ENCODE measurements around the gene SMYD2.

The SMYD2 gene

GRCh38 chr1:214351551-214352277 is 70.8 kb downstream of the SMYD2 start:
- POLR2A ChIA-PET (ENCODE audit: low non-redundant PET), result no interaction called here
- CTCF ChIA-PET, result no interaction called here
- H3K27ac ChIP-seq, result no peak overlapping the region
- no peak for TF ChIP-seq CTCF (conservative IDR thresholded peaks at IDR 0.05; ENCODE audit: low read depth)
- DNase-seq (ENCODE audit: low spot score), result no peak

DNA sequence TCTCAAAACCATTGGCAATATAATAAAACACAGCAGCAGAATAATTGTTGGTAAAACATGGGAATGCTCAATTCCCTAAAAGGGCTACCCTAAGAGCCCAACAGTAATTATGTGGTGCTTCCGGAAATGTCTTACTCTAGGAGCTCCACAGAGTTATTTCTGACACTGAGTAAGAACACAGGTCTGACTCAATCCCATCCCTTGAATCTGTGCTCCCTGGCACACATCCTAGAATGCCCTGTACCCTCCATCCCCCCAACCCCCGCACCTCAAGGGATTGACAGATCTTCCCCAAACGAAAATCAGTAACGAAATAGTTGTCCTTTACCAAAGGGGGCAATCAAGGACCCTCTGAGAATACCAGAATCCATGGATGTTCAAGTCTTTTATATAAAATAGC is 71.9 kb downstream of the SMYD2 start:
- TF ChIP-seq CTCF (conservative IDR thresholded peaks at IDR 0.05; ENCODE audit: low read depth), result no peak
- ChIA-PET POLR2A (ENCODE audit: low non-redundant PET) (no interaction called here), CTCF (no interaction called here)
- DNase-seq (ENCODE audit: low spot score), result no peak
- H3K27ac ChIP-seq, result no peak overlapping the region

- CTCF ChIA-PET, result interaction anchor here (0.5 to 0.9 kb wide), 3 partner anchors 22 to 162 kb away, joined by 3 to 4 read pairs (median 3); no protein-coding TSS in a partner anchor
- TF ChIP-seq CTCF (conservative IDR thresholded peaks at IDR 0.05; ENCODE audit: low read depth), result no peak
- no peak overlapping the region for H3K27ac ChIP-seq
- no peak for DNase-seq (ENCODE audit: low spot score)
- POLR2A ChIA-PET (ENCODE audit: low non-redundant PET), result no interaction called here
Measured at GRCh38 chr1:214354440-214355148, 73.6 kb downstream of the SMYD2 start.

DNA sequence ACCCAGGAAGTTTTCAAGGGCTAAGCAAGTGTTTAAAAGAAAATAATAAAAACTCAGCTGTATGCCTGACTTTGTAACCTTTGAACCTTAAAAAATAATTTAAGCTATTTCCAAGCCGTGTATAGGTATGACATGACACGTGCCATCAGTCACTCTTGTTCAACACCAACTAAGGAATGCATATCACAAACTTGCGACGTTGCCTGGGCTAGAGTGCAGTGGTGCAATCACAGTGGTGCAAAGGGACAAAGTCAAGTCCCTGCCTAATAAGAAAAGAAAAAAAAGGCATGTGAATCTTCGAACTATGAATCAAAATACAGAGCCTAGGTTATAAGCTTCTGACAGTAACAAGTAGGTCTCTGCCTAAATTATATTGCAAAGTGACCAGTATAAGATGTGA is 79.2 kb downstream of the SMYD2 start:
- CTCF ChIA-PET, result interaction anchor here (0.6 to 0.9 kb wide), 3 partner anchors 11 to 292 kb away, joined by 4 to 6 read pairs (median 4); no protein-coding TSS in a partner anchor
- no peak for DNase-seq (ENCODE audit: low spot score)
- H3K27ac ChIP-seq, result no peak overlapping the region
- no peak for TF ChIP-seq CTCF (conservative IDR thresholded peaks at IDR 0.05; ENCODE audit: low read depth)
- POLR2A ChIA-PET (ENCODE audit: low non-redundant PET), result no interaction called here

DNA sequence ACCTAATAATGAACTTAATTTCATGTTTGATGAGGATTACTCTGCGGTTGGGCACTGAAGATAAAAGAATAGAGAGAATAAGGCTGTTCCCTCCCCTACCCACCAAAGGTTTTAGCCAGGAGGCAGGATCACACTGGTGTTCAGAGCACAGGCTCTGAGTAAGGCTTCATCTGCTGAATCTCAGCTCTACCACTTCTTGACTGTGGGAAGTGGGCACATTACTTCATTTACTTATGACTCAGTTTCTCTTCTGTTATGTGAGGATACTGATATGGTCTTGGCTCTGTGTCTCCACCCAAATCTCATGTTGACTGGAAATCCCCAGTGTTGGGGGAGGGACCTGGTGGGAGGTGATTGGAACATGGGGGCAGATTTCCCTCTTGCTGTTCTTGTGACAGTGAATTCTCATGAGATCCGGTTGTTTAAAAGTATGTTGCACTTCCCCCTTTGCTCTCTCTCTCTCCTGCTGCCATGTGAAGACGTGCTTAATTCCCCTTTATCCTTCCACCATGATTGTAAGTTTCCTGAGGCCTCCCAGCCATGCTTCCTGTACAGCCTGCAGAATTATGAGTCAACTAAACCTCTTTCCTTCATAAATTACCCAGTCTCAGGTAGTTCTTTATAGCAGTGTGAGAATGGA is 79.7 kb downstream of the SMYD2 start:
- ChIA-PET POLR2A (ENCODE audit: low non-redundant PET) (no interaction called here), CTCF (interaction anchor here (0.6 to 0.9 kb wide), 3 partner anchors 10 to 291 kb away, joined by 4 to 6 read pairs (median 4); no protein-coding TSS in a partner anchor)
- no peak for DNase-seq (ENCODE audit: low spot score)
- no peak for TF ChIP-seq CTCF (conservative IDR thresholded peaks at IDR 0.05; ENCODE audit: low read depth)
- H3K27ac ChIP-seq, result no peak overlapping the region

- ChIA-PET POLR2A (ENCODE audit: low non-redundant PET) (no interaction called here), CTCF (interaction anchor here (0.6 kb wide), 1 partner anchor 147 kb away, joined by 4 read pairs; no protein-coding TSS in a partner anchor)
- no peak for TF ChIP-seq CTCF (conservative IDR thresholded peaks at IDR 0.05; ENCODE audit: low read depth)
- no peak for DNase-seq (ENCODE audit: low spot score)
- no peak overlapping the region for H3K27ac ChIP-seq
Measured at GRCh38 chr1:214361636-214362035, 80.7 kb downstream of the SMYD2 start.

Data from RWPE1 (cell line).